ENCODE measurements around the gene TBX3. TPM values are rescaled to one million over a fixed set of nuclear protein-coding genes. Genes with fewer than 3 reads are reported as not detected.

The TBX3 gene
- total and polyA plus RNA-seq, 8 donors, result 0.60 to 4.6 (median 1.7) TPM

- ATAC-seq, result peak; percentile 83 to 93 (median 89)
- peak; percentile 64 to 91 (median 80) for DNase-seq
- H3K27me3 ChIP-seq, result peaks cover 0 to 36% (median 13%) of the 10 kb centered on the region in 4 donors
- H3K9me3 ChIP-seq, result no peaks in the 10 kb centered on the region
- WGBS, 2 donors, result 1 to 3% methylated on average over 3 of the region's 3 CpGs
- no peak overlapping the region for H3K4me3 ChIP-seq
- peak; percentile 88 to 94 (median 94) for TF ChIP-seq CTCF (IDR thresholded peaks at IDR 0.05)
- H3K36me3 ChIP-seq, result no peaks in the 10 kb centered on the region
- intact Hi-C loops (cut with DNase I), result loop anchor here in 1 of 3 donors (10.0 kb wide), 1 partner anchor 1092 kb away; no protein-coding TSS in a partner anchor
- H3K4me1 ChIP-seq, result no peaks in the 10 kb centered on the region
- peak overlapping the region in 1 of 4 donors; percentile 21 for H3K27ac ChIP-seq
- FAIRE-seq, result no peak
Observed at GRCh38 chr12:114662512-114663177, 21.3 kb downstream of the TBX3 start.

- Histone ChIP-seq H3K4me1 (no peaks in the 10 kb centered on the region), H3K27ac (no peak overlapping the region), H3K4me3 (no peak overlapping the region), H3K9me3 (no peaks in the 10 kb centered on the region), H3K36me3 (no peaks in the 10 kb centered on the region), H3K27me3 (peaks cover 0 to 22% (median 10%) of the 10 kb centered on the region in 4 donors)
- 36 to 56% methylated on average over 1 of the region's 1 CpG for WGBS, 2 donors
- DNase-seq (no peak), FAIRE-seq (no peak), ATAC-seq (no peak)
- intact Hi-C loops (cut with DNase I), result loop anchor here in 1 of 3 donors (10.0 kb wide), 1 partner anchor 1094 kb away; no protein-coding TSS in a partner anchor
- TF ChIP-seq CTCF (IDR thresholded peaks at IDR 0.05), result no peak
Observed at GRCh38 chr12:114661245-114661644, 22.7 kb downstream of the TBX3 start.

GRCh38 chr12:114659084-114659483 lies 24.9 kb downstream of the TBX3 start:
- H3K27ac ChIP-seq, result no peak overlapping the region
- no peak for DNase-seq
- ATAC-seq, result no peak
- no peaks in the 10 kb centered on the region for H3K4me1 ChIP-seq
- no peak for TF ChIP-seq CTCF (IDR thresholded peaks at IDR 0.05)
- no peak for FAIRE-seq
- no peak overlapping the region for H3K4me3 ChIP-seq
- H3K9me3 ChIP-seq, result no peaks in the 10 kb centered on the region
- peaks cover 0 to 5% (median 2%) of the 10 kb centered on the region in 4 donors for H3K27me3 ChIP-seq
- H3K36me3 ChIP-seq, result no peaks in the 10 kb centered on the region
- intact Hi-C loops (cut with DNase I), result loop anchor here in 1 of 3 donors (10.0 kb wide), 1 partner anchor 1256 kb away; no protein-coding TSS in a partner anchor

GRCh38 chr12:114658002-114658441 lies 26.0 kb downstream of the TBX3 start:
- H3K27me3 ChIP-seq, result peaks cover 0 to 3% (median 0%) of the 10 kb centered on the region in 4 donors
- H3K4me1 ChIP-seq, result no peaks in the 10 kb centered on the region
- FAIRE-seq, result no peak
- no peaks in the 10 kb centered on the region for H3K36me3 ChIP-seq
- H3K4me3 ChIP-seq, result no peak overlapping the region
- WGBS, 2 donors, result 69 to 78% methylated on average over 1 of the region's 1 CpG
- intact Hi-C loops (cut with DNase I), result loop anchor here in 1 of 3 donors (10.0 kb wide), 1 partner anchor 1257 kb away; no protein-coding TSS in a partner anchor
- no peak overlapping the region for H3K27ac ChIP-seq
- TF ChIP-seq CTCF (IDR thresholded peaks at IDR 0.05), result no peak
- ATAC-seq, result no peak
- no peak for DNase-seq
- no peaks in the 10 kb centered on the region for H3K9me3 ChIP-seq

- no peak for ATAC-seq
- Histone ChIP-seq H3K9me3 (no peaks in the 10 kb centered on the region), H3K27me3 (no peaks in the 10 kb centered on the region), H3K36me3 (no peaks in the 10 kb centered on the region), H3K4me1 (no peaks in the 10 kb centered on the region), H3K4me3 (no peak overlapping the region), H3K27ac (no peak overlapping the region)
- DNase-seq, result no peak
- no peak for TF ChIP-seq CTCF (IDR thresholded peaks at IDR 0.05)
- 74 to 85% methylated on average over 6 of the region's 6 CpGs for WGBS, 2 donors
- intact Hi-C loops (cut with DNase I), result loop anchor here in 1 of 3 donors (10.0 kb wide), 1 partner anchor 1257 kb away; no protein-coding TSS in a partner anchor
- FAIRE-seq, result no peak
Observed at GRCh38 chr12:114657597-114657920, 26.4 kb downstream of the TBX3 start.
